IMR-90 (cell line): Measurements from ENCODE around the gene WBP1. TPM values are rescaled to one million over a fixed set of nuclear protein-coding genes. Genes with fewer than 3 reads are reported as not detected.

Experiments used
- ATAC-seq: fragments of 200-7000 bp; cut with Tn5 transposase; 2 replicates; pipeline ENCODE4 v1.9.1; 2020; ENCODE audit warnings: low read depth, mild to moderate bottlenecking, moderate library complexity
- BruUV-seq: library from RNA; stranded (reverse); fragments of 400-500 nt; replicated peaks from 2 replicates; lab custom pipeline; 2021; lab: Mats Ljungman, UMichigan
- CTCF ChIA-PET: fragments of 300-600 bp; formaldehyde crosslinking; extraction: SDS; loops from one replicate; lab custom pipeline; 2021; ENCODE audit warnings: antibody characterized with exemption; lab: Yijun Ruan, JAX
- POLR2A ChIA-PET: fragments of 300-600 bp; sonication (Branson Sonifier 250); formaldehyde crosslinking; loops from one replicate; lab custom pipeline; 2022; ENCODE audit warnings: antibody characterized with exemption; ENCODE audit not compliant: unreplicated experiment; lab: Charles Lee
- DNase-seq: peaks from one replicate; pipeline ENCODE4 v3.0.0; 2013
- H2AFZ ChIP-seq: replicated peaks from 2 replicates; pipeline ENCODE3; 2013; ENCODE audit warnings: low read length, mild to moderate bottlenecking; ENCODE audit not compliant: poor library complexity
- H2AK5ac ChIP-seq: 2 replicates; pipeline ENCODE4 v1.6.1; 2013; ENCODE audit warnings: low read depth, low read length, inconsistent platforms
- H2AK9ac ChIP-seq: replicated peaks from 2 replicates; pipeline ENCODE3; 2013; ENCODE audit warnings: mild to moderate bottlenecking, low read depth, low read length, moderate library complexity; ENCODE audit not compliant: poor library complexity
- H2BK120ac ChIP-seq: 2 replicates; pipeline ENCODE4 v1.6.1; 2013; ENCODE audit warnings: low read depth, low read length, inconsistent platforms
- H2BK15ac ChIP-seq: 3 replicates; pipeline ENCODE4 v1.6.1; 2013; ENCODE audit warnings: low read depth, low read length, inconsistent platforms
- H2BK20ac ChIP-seq: 2 replicates; pipeline ENCODE4 v1.6.1; 2013; ENCODE audit warnings: low read depth, mild to moderate bottlenecking, inconsistent platforms, low read length, moderate library complexity
- H2BK5ac ChIP-seq: 2 replicates; pipeline ENCODE4 v1.6.1; 2013; ENCODE audit warnings: mild to moderate bottlenecking, low read depth, low read length, inconsistent platforms; ENCODE audit not compliant: poor library complexity, severe bottlenecking
- H3K14ac ChIP-seq: replicated peaks from 2 replicates; pipeline ENCODE4 v1.6.1; 2013; ENCODE audit warnings: low read depth, low read length, inconsistent platforms
- H3K18ac ChIP-seq: 2 replicates; pipeline ENCODE4 v1.6.1; 2013; ENCODE audit warnings: low read depth, low read length, control low read depth
- H3K23ac ChIP-seq: 2 replicates; pipeline ENCODE4 v1.6.1; 2013; ENCODE audit warnings: low read depth, low read length, inconsistent platforms
- H3K27ac ChIP-seq: 2 replicates; pipeline ENCODE4 v1.5.1; 2013; ENCODE audit warnings: mild to moderate bottlenecking, control low read depth, low read length; ENCODE audit not compliant: insufficient read depth
- H3K27me3 ChIP-seq: 2 replicates; pipeline ENCODE4 v1.6.1; 2013; ENCODE audit warnings: low read length; ENCODE audit not compliant: control insufficient read depth, insufficient read depth
- H3K36me3 ChIP-seq: 2 replicates; pipeline ENCODE4 v1.6.1; 2013; ENCODE audit warnings: low read length, mixed read lengths; ENCODE audit not compliant: control insufficient read depth, insufficient read depth
- H3K4ac ChIP-seq: 2 replicates; pipeline ENCODE4 v1.6.1; 2013; ENCODE audit warnings: low read depth, low read length, inconsistent platforms
- H3K4me1 ChIP-seq: 2 replicates; pipeline ENCODE4 v1.6.1; 2013; ENCODE audit warnings: low read length, mixed read lengths; ENCODE audit not compliant: control insufficient read depth, insufficient read depth
- H3K4me2 ChIP-seq: 2 replicates; pipeline ENCODE4 v1.6.1; 2013; ENCODE audit warnings: low read depth, mild to moderate bottlenecking, control low read depth, low read length, moderate library complexity
- H3K4me3 ChIP-seq: 2 replicates; pipeline ENCODE4 v1.5.1; 2013; ENCODE audit warnings: low read depth, mild to moderate bottlenecking, control low read depth, low read length, moderate library complexity; ENCODE audit not compliant: insufficient read depth
- H3K56ac ChIP-seq: 2 replicates; pipeline ENCODE4 v1.6.1; 2013; ENCODE audit warnings: low read length, inconsistent platforms; ENCODE audit not compliant: insufficient read depth; ENCODE audit errors: extremely low read depth
- H3K79me1 ChIP-seq, 2 experiments: 2 replicates each; pipeline ENCODE4 v1.6.1; 2013; ENCODE audit warnings: low read length in 2 of 2, inconsistent platforms in 1 of 2, low read depth in 1 of 2
- H3K9ac ChIP-seq: 2 replicates; pipeline ENCODE4 v1.6.1; 2013; ENCODE audit warnings: low read depth, low read length, control low read depth
- H3K9me1 ChIP-seq: 2 replicates; pipeline ENCODE4 v1.6.1; 2013; ENCODE audit warnings: low read length, inconsistent platforms; ENCODE audit not compliant: insufficient read depth
- H3K9me3 ChIP-seq: 2 replicates; pipeline ENCODE4 v1.6.1; 2013; ENCODE audit warnings: low read length; ENCODE audit not compliant: control insufficient read depth, insufficient read depth
- H4K20me1 ChIP-seq: 2 replicates; pipeline ENCODE4 v1.6.1; 2013; ENCODE audit warnings: low read length, inconsistent platforms; ENCODE audit not compliant: insufficient read depth
- H4K5ac ChIP-seq: 2 replicates; pipeline ENCODE4 v1.6.1; 2013; ENCODE audit warnings: mild to moderate bottlenecking, low read depth, low read length, control low read depth
- H4K8ac ChIP-seq, 2 experiments: 2 replicates each; pipeline ENCODE4 v1.6.1; 2013; ENCODE audit warnings: low read depth in 2 of 2, low read length in 2 of 2, control low read depth in 1 of 2, inconsistent platforms in 1 of 2
- H4K91ac ChIP-seq: 2 replicates; pipeline ENCODE4 v1.6.1; 2013; ENCODE audit warnings: low read depth, low read length, inconsistent platforms; ENCODE audit not compliant: insufficient read depth
- BHLHE40 ChIP-seq: fragments of 150-350 bp; IDR thresholded peaks from 2 replicates; pipeline ENCODE4 v1.6.1; 2016; ENCODE audit warnings: mild to moderate bottlenecking, low read depth, low read length
- CEBPB ChIP-seq: IDR thresholded peaks from 2 replicates; pipeline ENCODE4 v1.6.1; 2012; ENCODE audit warnings: low read depth, low read length, improper control_type of control experiment
- CHD1 ChIP-seq: IDR thresholded peaks from 2 replicates; pipeline ENCODE4 v1.6.1; 2012; ENCODE audit warnings: low read depth, low read length, improper control_type of control experiment
- MAFK ChIP-seq: IDR thresholded peaks from 2 replicates; pipeline ENCODE4 v1.6.1; 2012; ENCODE audit warnings: low read depth, low read length, improper control_type of control experiment
- MAZ ChIP-seq: IDR thresholded peaks from 2 replicates; pipeline ENCODE4 v1.6.1; 2012; ENCODE audit warnings: low read depth, mild to moderate bottlenecking, low read length, improper control_type of control experiment, moderate library complexity, borderline replicate concordance
- MXI1 ChIP-seq: IDR thresholded peaks from 2 replicates; pipeline ENCODE4 v1.6.1; 2012; ENCODE audit warnings: low read depth, mild to moderate bottlenecking, low read length, moderate library complexity, borderline replicate concordance
- NFE2L2 ChIP-seq: fragments of 150-350 bp; IDR thresholded peaks from 2 replicates; pipeline ENCODE4 v1.6.1; 2016; ENCODE audit warnings: low read depth, mild to moderate bottlenecking, low read length
- POLR2A ChIP-seq: IDR thresholded peaks from 2 replicates; pipeline ENCODE4 v1.6.1; 2012; ENCODE audit warnings: mild to moderate bottlenecking, low read depth, low read length
- RAD21 ChIP-seq: IDR thresholded peaks from 2 replicates; pipeline ENCODE4 v1.6.1; 2012; ENCODE audit warnings: low read length, improper control_type of control experiment
- RCOR1 ChIP-seq: IDR thresholded peaks from 2 replicates; pipeline ENCODE4 v1.6.1; 2012; ENCODE audit warnings: mild to moderate bottlenecking, low read length, improper control_type of control experiment; ENCODE audit not compliant: insufficient replicate concordance
- RFX5 ChIP-seq: IDR thresholded peaks from 2 replicates; pipeline ENCODE4 v1.8.0; 2012; ENCODE audit warnings: low read depth, mild to moderate bottlenecking, low read length, moderate library complexity
- SMC3 ChIP-seq: fragments of 150-350 bp; IDR thresholded peaks from 2 replicates; pipeline ENCODE4 v1.6.1; 2016; ENCODE audit warnings: low read depth, mild to moderate bottlenecking, antibody characterized with exemption, low read length, moderate library complexity
- USF2 ChIP-seq: fragments of 150-350 bp; IDR thresholded peaks from 2 replicates; pipeline ENCODE4 v1.6.1; 2017; ENCODE audit warnings: mild to moderate bottlenecking, antibody characterized with exemption, low read length, low read depth
- WGBS, 2 experiments: methylation state at CpG; one replicate each; pipeline versions ENCODE4 v1.1.5 to v1.1.7; 2013; ENCODE audit warnings: missing lambda C conversion rate in 2 of 2; ENCODE audit not compliant: insufficient read length in 1 of 2; ENCODE audit errors: extremely low coverage in 2 of 2; 5-methylcytosine and 5-hydroxymethylcytosine counted together
- dilution Hi-C: fragments of 300-500 bp; cut with HindIII; formaldehyde crosslinking; loops from one replicate; pipeline ENCODE4 v1.14.3; 2018; ENCODE audit warnings: low sequenced_read_pairs; ENCODE audit not compliant: unreplicated experiment
- in situ Hi-C: fragments of 300-500 bp; cut with MboI; formaldehyde crosslinking; loops from 3 replicates; pipeline ENCODE4 v1.14.3; 2019; ENCODE audit warnings: low sequenced_read_pairs, inconsistent platforms, mixed read lengths
- intact Hi-C: fragments of 100-400 bp; cut with micrococcal nuclease; formaldehyde crosslinking; loops from 2 replicates; pipeline ENCODE4 v1.10.0; 2022
- polyA plus RNA-seq, 3 experiments: library from polyadenylated mRNA; depleted of rRNA; stranded (reverse); fragments of >200 nt; gene quantifications; 2 replicates each; pipeline ENCODE4 v1.2.3, GENCODE V29; 2012; ENCODE audit warnings: low replicate concordance in 1 of 3
- total RNA-seq: library from RNA; depleted of rRNA; stranded (reverse); fragments of >200 nt; gene quantifications from 2 replicates; pipeline ENCODE4 v1.2.3, GENCODE V29; 2012
- TF ChIP-seq, protein P1 (sequence below): fragments of 150-350 bp; IDR thresholded peaks from 2 replicates; pipeline ENCODE4 v1.6.1; 2016; ENCODE audit warnings: low read depth, mild to moderate bottlenecking, low read length, moderate library complexity, borderline replicate concordance

WBP1 gene
- total and polyA plus RNA-seq, 2 of the 4 experiments (the other 2 are of a cell fraction): 22.9 to 78.5 TPM

- Histone ChIP-seq H2BK120ac (no peak overlapping the region), H3K9ac (peak overlapping the region; percentile 72), H3K27ac (peak overlapping the region; percentile 84), H3K4me2 (peak overlapping the region; percentile 87), H3K9me3 (no peaks in the 10 kb centered on the region), H4K20me1 (no peaks in the 10 kb centered on the region), H2BK20ac (no peak overlapping the region), H4K5ac (peak overlapping the region; percentile 96), H3K4me1 (peaks cover 4% of the 10 kb centered on the region; the same call in 1 of the 2 replicates), H2AFZ (peak overlapping the region; percentile 92), H3K27me3 (no peaks in the 10 kb centered on the region), H4K91ac (peak overlapping the region; percentile 89), H2BK5ac (peak overlapping the region; percentile 77), H4K8ac (peak overlapping the region; percentile 97 to 99), H3K9me1 (peaks cover 4% of the 10 kb centered on the region; the same call in 1 of the 2 replicates), H2AK5ac (peak overlapping the region; percentile 85; the same call in 1 of the 2 replicates), H3K56ac (peak overlapping the region; percentile 69), H2BK15ac (no peak overlapping the region), H3K36me3 (peaks cover 24% of the 10 kb centered on the region), H3K18ac (no peak overlapping the region; the same call in 1 of the 2 replicates), H3K79me1 (peaks cover 3 to 38% of the 10 kb centered on the region in 2 experiments; a peak in 3 of 4 replicates), H3K23ac (peak overlapping the region; percentile 87), H3K14ac (peak overlapping the region; percentile 95), H3K4me3 (peak overlapping the region; percentile 77), H2AK9ac (peak overlapping the region; percentile 87), H3K4ac (peak overlapping the region; percentile 93)
- dilution Hi-C loops (no loop called here), in situ Hi-C loops (no loop called here), intact Hi-C loops (no loop called here)
- no peak for DNase-seq
- ATAC-seq: no peak
- POLR2A ChIA-PET: interaction anchor here (0.6 to 1.1 kb wide), 2 partner anchors 9 to 32 kb away, joined by 4 to 5 read pairs; no protein-coding TSS in a partner anchor
- WGBS, 2 experiments: 17% methylated on average over 3 of the region's 7 CpGs; no CpG with 5 or more reads in 1 of the 2 experiments
- TF ChIP-seq USF2 (no peak), CEBPB (no peak), SMC3 (no peak), RAD21 (no peak), MXI1 (no peak), MAFK (no peak), MAZ (no peak), NFE2L2 (no peak), RFX5 (no peak), CHD1 (no peak), BHLHE40 (no peak), RCOR1 (no peak), POLR2A (no peak)
- TF ChIP-seq, protein P1, sequence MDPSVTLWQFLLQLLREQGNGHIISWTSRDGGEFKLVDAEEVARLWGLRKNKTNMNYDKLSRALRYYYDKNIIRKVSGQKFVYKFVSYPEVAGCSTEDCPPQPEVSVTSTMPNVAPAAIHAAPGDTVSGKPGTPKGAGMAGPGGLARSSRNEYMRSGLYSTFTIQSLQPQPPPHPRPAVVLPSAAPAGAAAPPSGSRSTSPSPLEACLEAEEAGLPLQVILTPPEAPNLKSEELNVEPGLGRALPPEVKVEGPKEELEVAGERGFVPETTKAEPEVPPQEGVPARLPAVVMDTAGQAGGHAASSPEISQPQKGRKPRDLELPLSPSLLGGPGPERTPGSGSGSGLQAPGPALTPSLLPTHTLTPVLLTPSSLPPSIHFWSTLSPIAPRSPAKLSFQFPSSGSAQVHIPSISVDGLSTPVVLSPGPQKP: no peak
- CTCF ChIA-PET: no interaction called here
- no TSS peak for BruUV-seq
Observed at GRCh38 chr2:74472945-74473258, 14.7 kb downstream of the WBP1 start.
